Endothelial cell (in vitro differentiated cells): ENCODE results near the gene ASPHD2. TPM values are rescaled to one million over a fixed set of nuclear protein-coding genes. Genes with fewer than 3 reads are reported as not detected.

Source experiments
- DNase-seq: peaks from one replicate; pipeline ENCODE4 v3.0.0; 2021; ENCODE audit warnings: low spot score
- H3K27ac Mint-ChIP-seq: one replicate; pipeline ENCODE4 v1.8.0; 2021; ENCODE audit warnings: mixed read lengths, inconsistent platforms; ENCODE audit not compliant: unreplicated experiment
- H3K27me3 Mint-ChIP-seq: one replicate; pipeline ENCODE4 v1.8.0; 2021; ENCODE audit warnings: mild to moderate bottlenecking, moderate library complexity, mixed read lengths, inconsistent platforms; ENCODE audit not compliant: unreplicated experiment
- H3K36me3 Mint-ChIP-seq: one replicate; pipeline ENCODE4 v1.8.0; 2021; ENCODE audit warnings: mild to moderate bottlenecking, low read depth, mixed read lengths, inconsistent platforms; ENCODE audit not compliant: unreplicated experiment
- H3K4me1 Mint-ChIP-seq: one replicate; pipeline ENCODE4 v1.8.0; 2021; ENCODE audit warnings: mild to moderate bottlenecking, mixed read lengths, inconsistent platforms; ENCODE audit not compliant: unreplicated experiment
- H3K4me3 Mint-ChIP-seq: one replicate; pipeline ENCODE4 v1.8.0; 2021; ENCODE audit warnings: mild to moderate bottlenecking, mixed read lengths, inconsistent platforms; ENCODE audit not compliant: unreplicated experiment
- H3K9me3 Mint-ChIP-seq: one replicate; pipeline ENCODE4 v1.8.0; 2021; ENCODE audit warnings: mixed read lengths, inconsistent platforms; ENCODE audit not compliant: unreplicated experiment
- CTCF ChIP-seq: fragments of 200-600 bp; sonication (generic); IDR thresholded peaks from one replicate; pipeline ENCODE4 v1.5.0; 2021; ENCODE audit warnings: antibody characterized with exemption; ENCODE audit not compliant: unreplicated experiment
- total RNA-seq: library from RNA; stranded (reverse); fragmentation: NEBNext Ultra II Directional; extraction: Animal tissue kit (Norgen Biotek cat#: 25700); gene quantifications from one replicate; pipeline ENCODE4 v1.2.1, GENCODE V29; 2021; ENCODE audit not compliant: unreplicated experiment

Gene ASPHD2
- total RNA-seq, 1 donor from 2014 or later = 14.5 TPM

GRCh38 chr22:26414347-26414746, 14.7 kb upstream of the ASPHD2 start:
- Mint-ChIP-seq H3K4me3 (no peak overlapping the region), H3K27me3 (no peaks in the 10 kb centered on the region), H3K36me3 (no peaks in the 10 kb centered on the region), H3K27ac (no peak overlapping the region), H3K4me1 (peaks cover 7% of the 10 kb centered on the region), H3K9me3 (no peaks in the 10 kb centered on the region)
- no peak for DNase-seq
- no peak for TF ChIP-seq CTCF

GRCh38 chr22:26416256-26416655, 12.8 kb upstream of the ASPHD2 start:
- Mint-ChIP-seq H3K9me3 (no peaks in the 10 kb centered on the region), H3K27ac (no peak overlapping the region), H3K4me3 (no peak overlapping the region), H3K27me3 (no peaks in the 10 kb centered on the region), H3K4me1 (no peaks in the 10 kb centered on the region), H3K36me3 (no peaks in the 10 kb centered on the region)
- no peak for DNase-seq
- TF ChIP-seq CTCF = no peak

- Mint-ChIP-seq H3K9me3 (no peaks in the 10 kb centered on the region), H3K27me3 (no peaks in the 10 kb centered on the region), H3K4me3 (no peak overlapping the region), H3K27ac (no peak overlapping the region), H3K4me1 (no peaks in the 10 kb centered on the region), H3K36me3 (no peaks in the 10 kb centered on the region)
- DNase-seq = no peak
- no peak for TF ChIP-seq CTCF
Measured at GRCh38 chr22:26416670-26417276, 12.3 kb upstream of the ASPHD2 start.

GRCh38 chr22:26417406-26417805, 11.7 kb upstream of the ASPHD2 start:
- Mint-ChIP-seq H3K9me3 (no peaks in the 10 kb centered on the region), H3K4me1 (no peaks in the 10 kb centered on the region), H3K27ac (no peak overlapping the region), H3K36me3 (no peaks in the 10 kb centered on the region), H3K27me3 (no peaks in the 10 kb centered on the region), H3K4me3 (no peak overlapping the region)
- no peak for DNase-seq
- no peak for TF ChIP-seq CTCF

GRCh38 chr22:26418620-26419019, 10.4 kb upstream of the ASPHD2 start:
- Mint-ChIP-seq H3K27ac (no peak overlapping the region), H3K36me3 (no peaks in the 10 kb centered on the region), H3K9me3 (no peaks in the 10 kb centered on the region), H3K4me3 (no peak overlapping the region), H3K27me3 (no peaks in the 10 kb centered on the region), H3K4me1 (no peaks in the 10 kb centered on the region)
- no peak for DNase-seq
- no peak for TF ChIP-seq CTCF
